Breast epithelium (tissue), 3 donors: ENCODE measurements around the gene MDM4.

Source experiments
- POLR2AphosphoS5 ChIP-seq, 3 donors: sonication (generic); formaldehyde crosslinking; IDR thresholded peaks; one replicate each; pipeline ENCODE4 v1.6.1; 2017; ENCODE audit warnings: antibody characterized with exemption in 3 of 3
- TF ChIP-seq, protein P1 (sequence below), 3 donors: fragments of 450-650 bp; IDR thresholded peaks; one replicate each; pipeline ENCODE4 v1.5.1; 2016 to 2017; ENCODE audit warnings: antibody characterized with exemption in 3 of 3, mild to moderate bottlenecking in 3 of 3, moderate library complexity in 3 of 3

DNA sequence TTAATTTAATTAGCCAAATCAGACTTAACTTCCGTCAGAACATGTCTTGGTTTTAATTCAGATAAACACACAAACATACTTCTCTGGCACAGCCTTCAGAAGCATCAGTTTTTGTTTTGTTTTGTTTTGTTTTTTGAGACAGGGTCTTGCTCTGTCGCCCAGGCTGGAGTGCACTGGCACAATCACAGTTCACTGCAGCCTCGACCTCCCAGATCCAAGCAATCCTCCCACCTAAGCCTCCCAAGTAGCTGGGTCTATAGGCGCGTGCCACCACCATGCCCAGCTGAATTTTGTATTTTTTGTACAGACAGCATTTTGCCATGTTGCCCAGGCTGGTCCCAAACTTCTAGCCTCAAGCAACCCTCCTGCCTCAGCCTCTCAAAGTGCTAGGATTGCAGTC is 34.7 kb downstream of the MDM4 start:
- TF ChIP-seq POLR2AphosphoS5 (IDR thresholded peaks at IDR 0.05), result no peak
- TF ChIP-seq, protein P1, sequence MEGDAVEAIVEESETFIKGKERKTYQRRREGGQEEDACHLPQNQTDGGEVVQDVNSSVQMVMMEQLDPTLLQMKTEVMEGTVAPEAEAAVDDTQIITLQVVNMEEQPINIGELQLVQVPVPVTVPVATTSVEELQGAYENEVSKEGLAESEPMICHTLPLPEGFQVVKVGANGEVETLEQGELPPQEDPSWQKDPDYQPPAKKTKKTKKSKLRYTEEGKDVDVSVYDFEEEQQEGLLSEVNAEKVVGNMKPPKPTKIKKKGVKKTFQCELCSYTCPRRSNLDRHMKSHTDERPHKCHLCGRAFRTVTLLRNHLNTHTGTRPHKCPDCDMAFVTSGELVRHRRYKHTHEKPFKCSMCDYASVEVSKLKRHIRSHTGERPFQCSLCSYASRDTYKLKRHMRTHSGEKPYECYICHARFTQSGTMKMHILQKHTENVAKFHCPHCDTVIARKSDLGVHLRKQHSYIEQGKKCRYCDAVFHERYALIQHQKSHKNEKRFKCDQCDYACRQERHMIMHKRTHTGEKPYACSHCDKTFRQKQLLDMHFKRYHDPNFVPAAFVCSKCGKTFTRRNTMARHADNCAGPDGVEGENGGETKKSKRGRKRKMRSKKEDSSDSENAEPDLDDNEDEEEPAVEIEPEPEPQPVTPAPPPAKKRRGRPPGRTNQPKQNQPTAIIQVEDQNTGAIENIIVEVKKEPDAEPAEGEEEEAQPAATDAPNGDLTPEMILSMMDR (IDR thresholded peaks at IDR 0.05), result no peak
